GM21367 (cell line): ENCODE measurements around the gene RAB3IL1.

Experiments used
- ATAC-seq: cut with Tn5 transposase; IDR thresholded peaks from one replicate; pipeline ENCODE4 v1.9.1; 2021; ENCODE audit not compliant: unreplicated experiment

The RAB3IL1 gene

DNA sequence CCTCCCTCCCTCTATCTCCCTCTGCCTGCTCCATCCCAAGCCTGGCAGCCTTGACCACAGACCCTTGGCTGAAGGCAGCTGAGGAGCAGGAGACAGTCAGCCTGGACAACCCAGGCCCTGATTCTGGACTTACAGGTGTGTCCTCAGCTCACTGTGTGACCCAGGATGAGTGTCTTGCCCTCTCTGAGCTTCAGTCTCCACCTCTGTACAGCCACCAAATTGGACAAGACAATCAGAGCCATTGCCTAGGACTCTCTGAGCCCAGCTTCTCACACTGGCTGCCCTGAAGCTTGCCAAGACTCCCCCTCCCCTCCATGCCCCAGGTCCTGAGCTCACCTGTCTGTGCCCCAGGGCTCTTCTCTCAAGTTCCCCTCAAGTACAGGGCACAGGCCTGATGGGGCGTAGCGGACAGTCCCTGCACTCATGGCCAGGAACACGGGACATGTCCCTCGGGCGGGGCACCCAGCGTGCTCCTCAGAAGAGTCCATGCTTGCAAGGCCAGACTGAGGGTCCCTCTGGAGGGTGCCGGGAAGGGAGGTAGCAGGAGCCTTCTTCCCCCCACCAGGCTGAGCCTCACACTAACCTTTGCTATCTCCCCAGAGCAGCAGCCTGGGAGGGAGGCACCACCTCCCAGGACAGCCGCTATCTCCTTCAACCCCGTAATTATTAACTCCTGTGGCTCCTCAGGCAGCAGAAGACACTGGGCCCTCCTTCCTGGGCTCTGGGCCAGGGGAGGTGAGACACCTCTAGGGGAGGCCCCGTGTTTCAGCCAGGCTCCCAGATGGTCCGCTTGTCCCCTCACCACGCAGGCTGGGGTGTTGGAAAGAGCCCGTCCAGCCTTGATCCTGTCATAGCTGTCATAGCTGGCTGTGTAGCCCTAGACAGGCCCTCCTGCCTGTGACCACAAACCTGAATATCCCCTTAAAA, 2.6 kb upstream of the RAB3IL1 start:
- ATAC-seq = no peak

DNA sequence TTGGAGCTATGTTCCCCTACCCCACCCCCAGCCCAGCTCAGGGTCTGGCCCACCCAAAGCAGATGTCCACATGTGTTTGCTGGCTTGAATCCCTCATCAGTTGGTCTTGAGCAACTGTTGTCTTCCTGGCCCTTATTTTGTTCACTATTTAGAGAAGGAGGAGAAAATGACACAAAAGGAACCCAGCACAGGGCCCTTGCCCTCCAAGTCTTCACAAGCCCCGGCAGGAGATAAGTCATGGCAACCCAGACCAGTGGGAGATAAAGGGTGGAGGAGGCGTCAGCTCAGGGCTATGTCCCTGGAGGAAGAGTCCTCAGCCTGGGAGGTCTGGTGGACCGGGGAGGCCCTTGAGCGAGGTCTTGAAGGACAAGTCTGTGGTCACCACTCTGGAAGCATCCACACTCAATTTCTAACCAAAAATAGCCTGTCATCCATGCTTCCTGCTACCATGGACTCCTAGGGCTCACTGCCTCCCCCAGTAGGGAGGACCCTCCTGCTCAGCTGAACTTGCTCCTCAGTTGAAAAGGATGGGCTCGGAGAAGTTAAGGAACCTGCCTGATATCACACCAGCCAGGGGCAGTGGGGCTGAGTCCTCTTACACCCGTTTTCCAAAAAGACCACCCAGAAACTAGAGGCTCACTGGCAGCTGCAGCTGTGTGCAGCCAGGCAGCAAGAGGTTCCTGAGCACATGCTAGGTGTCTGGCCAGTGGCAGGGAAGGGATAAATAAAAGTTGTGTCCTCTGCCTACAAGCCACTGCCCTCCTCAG, 1.8 kb upstream of the RAB3IL1 start:
- no peak for ATAC-seq

DNA sequence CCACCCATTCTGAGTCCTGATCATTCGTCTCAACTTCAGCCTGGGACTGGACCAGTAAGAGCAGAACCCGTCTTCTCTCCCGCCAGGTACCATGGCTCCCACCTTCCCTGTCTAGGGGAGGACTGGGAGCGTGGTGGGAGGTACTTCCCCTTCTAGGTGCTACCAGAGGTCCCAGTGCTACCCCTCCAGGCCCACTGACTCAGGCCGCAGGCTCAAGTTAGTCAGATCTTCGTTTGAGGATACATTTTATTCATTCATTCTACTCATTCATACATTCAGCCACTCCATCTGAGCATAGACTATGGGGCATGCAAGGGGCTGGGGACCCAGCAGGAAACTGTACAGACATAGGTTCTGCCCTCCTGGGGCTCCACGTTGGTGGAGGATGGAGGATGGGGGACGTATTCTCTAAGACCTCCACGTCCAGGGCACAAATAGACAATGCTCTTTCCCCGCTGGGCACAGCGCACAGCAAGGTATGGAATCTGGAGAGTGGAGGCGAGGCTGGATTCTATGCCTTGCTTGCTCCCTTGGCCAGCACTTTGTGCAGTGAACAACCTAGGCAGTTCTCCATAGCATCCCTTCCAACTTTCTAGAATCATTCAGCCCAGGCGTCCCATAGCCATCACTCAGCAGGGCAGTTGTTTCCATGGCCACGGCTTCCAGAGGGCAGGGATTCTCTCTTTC, 1.0 kb upstream of the RAB3IL1 start:
- ATAC-seq = no peak

DNA sequence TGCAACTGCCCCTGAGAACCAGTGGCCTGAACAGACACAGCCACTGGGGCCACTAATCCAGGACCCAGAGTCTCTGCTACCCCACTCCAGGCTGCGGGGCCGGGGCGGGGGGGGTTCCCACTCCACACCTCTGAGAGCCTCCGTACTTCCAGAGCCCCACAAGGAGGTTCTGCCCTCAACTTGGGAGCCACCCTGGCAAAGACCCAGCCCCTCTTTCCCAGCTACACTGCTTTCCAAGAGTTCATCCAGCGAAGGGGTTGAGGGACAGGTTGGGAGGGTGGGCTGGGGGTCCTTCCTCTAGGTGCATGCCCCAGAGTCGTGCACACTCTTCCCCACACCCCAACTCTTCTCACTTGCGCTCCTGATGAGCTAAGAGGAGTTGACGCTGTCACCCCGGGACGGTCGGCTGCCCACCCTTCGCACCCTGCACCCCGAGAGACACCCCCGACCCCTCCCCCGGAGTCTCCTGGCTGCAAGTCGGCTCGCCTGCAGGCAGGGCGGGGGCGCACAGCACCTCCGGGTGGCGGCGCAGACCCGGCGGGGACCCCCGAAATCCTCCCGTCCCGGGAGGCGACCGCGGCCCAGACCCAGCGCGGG, 531 bp downstream of the RAB3IL1 start:
- ATAC-seq = no peak

DNA sequence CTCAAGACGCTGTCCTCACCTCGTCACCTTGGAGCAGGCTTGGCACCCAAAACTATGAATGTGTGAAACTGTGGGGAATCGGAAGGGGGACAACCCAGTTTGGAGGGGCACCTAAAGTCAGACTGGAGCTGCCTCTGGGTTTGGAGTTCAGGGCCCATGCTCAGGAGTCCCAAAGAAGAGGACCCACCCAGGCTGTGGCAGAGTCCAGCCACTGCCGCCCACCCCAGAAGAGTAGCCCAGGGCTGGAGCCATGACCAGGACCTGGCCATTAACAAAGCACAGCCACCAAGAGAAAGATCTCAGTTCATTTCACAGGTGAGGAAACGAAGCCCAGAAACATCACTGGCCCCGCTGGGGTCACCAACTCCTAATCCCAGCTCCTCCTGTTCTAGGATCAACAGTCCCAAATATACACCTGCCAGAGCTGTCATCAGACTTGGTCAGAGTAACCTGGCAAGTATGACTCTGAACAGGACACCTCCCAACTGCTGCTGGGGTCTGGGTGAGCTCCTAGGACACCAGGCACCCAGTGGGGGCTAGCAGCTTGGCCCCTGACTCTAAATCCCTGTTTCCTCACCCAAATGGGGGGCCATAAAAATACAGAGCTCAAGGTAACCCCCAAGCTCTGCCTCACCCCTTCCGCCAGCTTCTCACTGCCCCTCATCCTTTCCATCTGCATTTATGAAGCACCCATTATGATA, 2.7 kb downstream of the RAB3IL1 start:
- no peak for ATAC-seq

DNA sequence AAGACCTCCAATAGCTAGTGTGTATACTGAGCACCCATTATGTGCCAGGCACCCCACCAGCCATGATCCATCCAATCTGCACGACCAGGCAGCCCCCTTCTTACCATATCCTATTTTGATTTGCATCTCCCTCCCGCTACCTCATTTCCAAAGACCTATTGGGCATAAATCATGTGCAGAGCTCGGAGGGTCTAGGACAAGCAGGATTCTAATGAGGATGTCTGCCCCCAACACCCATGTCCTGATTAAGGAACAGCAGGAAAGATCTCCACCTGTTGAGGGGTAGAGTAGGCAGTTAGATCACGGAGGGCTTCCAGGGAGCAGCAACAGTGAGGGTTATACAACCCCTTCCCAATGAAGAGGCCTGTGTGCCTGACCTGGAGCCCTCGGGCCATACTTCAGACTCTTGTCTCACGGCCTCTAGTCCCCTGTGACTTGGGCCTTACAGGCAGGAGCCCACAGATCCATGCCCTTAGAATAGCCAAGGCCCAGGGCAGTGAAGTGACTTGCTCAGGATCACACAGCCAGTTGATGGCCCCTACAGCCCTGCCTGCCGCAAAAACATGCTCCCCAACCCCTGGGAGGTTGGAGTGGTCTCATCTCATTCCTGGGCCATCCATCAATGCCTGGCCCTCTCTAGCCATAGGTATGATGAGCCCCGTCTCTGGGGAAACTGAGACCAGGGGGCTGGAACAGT, 3.5 kb downstream of the RAB3IL1 start:
- no peak for ATAC-seq

DNA sequence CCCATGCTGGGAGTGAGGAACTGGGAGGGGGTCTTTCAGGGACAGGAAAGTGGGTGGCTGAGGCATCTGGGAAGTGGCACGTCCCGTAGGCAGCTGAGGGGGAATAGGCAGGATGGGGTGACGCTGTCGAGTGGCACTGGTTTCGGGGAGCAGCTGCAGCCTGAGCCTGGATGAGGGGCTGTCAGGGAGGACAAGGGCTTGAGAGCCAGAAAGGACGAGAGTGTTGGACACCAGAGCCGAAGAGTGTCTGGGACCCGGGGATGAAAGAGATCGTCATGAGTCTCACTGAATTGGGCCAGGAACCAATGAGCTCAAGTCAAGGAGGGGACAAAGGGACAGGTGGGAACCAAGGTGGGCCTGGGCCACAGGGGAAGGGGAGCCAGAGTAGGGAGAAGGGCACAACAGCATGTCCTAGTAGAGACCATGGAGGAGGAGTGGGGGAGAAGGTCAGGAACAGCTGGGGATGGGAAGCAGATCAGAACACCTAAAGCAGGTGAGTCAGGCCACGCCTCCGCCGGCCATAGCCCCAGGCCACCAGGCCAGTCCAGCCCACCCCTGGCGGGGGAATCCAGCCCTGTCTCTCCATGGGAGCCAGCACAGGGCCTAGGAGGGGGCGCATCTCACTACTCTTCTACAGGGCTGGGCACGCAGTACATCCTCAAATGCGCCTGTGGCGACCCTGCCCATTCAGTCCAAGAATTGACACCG, 4.2 kb downstream of the RAB3IL1 start:
- ATAC-seq = no peak

DNA sequence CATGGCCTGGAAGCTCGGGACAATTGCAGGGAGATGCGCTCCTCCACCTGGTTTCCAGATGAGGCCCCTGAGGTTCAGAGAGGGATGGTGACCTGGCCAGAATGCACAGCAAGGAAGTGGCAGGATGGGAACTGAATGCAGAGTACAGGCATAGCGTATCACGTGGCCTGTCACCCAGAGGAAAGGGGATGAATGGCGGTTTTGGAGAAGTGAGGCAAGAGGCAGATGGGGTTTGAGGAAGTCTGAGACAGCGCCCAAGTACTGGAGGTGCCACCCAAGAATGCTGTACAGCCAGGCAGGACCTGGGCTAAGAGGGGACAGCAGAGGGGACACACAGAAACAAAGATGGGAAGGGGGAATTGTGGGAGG, 4.9 kb downstream of the RAB3IL1 start:
- ATAC-seq = no peak

DNA sequence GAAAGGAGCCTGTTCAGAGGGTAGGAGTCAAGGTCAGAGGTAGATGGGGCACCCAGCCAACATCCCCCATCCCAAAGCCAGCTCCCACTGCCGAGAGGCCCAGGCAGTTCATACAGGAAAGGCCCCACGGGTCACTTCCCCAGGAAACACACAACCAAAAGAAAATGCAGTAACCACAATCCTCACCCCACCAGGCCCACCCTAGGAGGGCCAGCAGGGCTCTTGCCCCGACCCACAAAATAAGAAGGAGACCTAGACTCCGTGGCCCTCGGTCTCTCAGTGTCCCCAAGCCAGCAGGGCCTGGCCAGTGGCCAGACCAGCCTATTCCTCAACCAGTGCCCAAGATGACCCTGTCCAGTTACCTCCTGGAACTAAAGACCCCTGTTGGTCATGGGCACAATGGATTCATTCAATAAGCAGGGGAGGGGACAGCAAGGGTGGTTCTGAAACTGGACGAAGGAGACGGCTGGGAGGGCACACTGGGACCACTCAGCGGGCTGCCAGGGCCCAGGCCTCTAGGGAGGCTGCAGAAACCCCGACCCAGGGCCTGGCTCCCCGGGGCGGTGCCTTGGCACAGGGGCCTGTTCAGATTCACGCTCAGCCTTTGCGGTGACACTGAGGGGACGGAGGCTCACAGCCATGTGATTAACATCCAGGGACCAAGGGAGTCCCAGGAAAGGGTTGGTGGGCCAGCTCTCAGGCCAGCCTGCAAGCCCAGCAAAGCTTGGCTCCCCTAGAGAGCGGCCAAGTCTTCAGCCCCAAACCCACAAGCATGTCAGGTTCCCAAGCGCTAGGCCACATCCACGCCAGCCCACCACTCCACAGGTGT, 5.5 kb downstream of the RAB3IL1 start:
- ATAC-seq = no peak

DNA sequence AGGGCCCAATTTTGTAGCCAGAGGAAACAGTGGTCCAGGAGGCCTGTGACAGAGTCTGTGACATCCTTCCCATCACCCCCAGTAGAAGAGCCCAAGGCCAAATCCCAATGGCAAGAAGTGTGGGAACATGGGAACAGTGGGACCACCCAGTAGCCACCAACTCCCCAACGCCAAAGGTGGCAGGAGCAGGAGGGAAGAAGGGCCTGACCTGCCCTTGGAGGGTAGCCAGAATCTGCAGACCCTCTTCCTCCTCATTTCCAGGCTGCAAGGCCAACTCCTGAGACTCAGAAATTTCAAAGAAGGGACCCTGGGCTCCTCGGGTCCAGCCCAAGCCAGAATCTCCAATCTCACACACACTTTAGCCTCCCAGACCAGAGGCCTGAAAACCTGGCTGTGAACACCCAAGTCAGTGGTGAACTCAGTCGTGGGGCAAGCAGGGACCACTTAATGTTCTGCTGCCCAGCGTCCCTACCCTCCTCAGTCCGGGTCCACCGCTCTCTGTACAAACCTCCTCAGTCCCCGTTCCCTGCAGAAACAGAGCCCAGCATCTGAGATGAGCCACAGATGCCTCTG, 6.2 kb downstream of the RAB3IL1 start:
- ATAC-seq = no peak

DNA sequence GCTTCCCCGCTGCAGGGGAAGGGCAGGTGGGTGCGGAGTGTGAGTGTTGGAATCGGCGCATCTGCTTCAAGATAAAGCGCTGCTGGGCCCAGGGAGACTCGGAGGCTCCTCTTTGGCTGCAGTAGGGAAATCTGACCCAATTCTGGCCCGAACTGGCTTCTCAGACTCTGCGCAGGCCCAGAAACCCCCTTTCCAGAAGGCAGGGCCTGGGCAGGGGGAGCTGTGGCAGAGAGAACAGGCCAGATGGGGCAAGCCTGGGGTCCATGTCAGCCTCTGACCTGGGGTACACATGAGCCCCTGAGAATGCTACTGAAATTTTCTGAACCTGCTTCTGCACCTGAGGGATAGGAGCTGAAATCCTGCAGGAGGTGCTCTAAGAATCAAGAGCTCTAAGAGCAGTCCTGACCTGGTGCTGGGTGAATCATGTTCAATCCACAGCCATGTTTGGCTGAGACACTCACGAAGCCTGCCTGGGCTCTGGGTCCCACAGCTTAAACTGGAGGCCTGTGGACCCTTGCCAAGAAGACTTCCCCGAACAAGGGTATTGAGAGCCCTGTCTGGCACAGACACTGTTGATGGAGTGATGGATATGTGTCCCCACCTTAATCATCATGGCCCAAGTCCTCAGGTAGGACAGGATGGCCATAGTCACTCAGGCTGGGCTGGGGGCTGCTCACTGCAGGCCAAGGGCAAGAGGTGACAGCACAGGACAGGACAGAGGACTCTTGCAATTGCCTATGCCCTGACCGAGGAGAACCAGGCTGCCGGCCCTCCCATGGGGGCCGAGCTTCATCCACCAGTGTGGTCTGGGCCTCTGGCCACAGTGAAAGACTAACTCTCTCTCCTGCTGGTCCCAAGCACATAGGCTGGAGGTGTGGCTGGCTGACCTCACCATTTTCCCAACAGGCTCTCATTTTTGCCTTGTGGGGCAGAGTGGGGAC, 6.9 kb downstream of the RAB3IL1 start:
- no peak for ATAC-seq

DNA sequence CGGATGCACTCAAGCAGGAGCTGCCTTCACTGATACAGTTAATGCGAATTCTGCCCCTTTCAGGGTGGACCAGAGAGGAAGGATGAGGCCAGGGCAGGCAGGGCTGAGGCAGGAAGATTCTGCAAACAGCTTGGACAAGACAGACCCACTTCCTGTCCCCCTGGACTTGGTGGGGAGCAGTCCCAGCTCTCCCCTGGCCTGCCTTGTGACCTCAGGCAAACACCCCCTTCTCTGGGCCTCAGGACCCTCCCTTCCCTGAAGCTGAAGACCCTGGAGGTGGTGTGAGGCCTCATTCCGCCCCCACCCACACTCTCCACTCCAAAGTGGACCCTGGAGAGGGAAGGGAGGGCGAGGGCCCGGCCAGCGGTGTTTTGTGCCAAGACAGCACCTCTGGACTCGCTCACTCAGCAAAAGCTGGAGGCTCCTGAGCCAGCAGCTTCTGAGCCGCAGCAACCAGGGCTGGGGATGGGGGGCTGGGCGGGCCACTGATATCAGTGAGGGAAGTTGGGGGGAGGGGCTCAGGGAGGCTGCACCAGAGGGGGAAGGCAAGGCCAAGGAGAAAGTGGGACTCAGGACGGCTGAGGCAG, 8.5 kb downstream of the RAB3IL1 start:
- no peak for ATAC-seq

DNA sequence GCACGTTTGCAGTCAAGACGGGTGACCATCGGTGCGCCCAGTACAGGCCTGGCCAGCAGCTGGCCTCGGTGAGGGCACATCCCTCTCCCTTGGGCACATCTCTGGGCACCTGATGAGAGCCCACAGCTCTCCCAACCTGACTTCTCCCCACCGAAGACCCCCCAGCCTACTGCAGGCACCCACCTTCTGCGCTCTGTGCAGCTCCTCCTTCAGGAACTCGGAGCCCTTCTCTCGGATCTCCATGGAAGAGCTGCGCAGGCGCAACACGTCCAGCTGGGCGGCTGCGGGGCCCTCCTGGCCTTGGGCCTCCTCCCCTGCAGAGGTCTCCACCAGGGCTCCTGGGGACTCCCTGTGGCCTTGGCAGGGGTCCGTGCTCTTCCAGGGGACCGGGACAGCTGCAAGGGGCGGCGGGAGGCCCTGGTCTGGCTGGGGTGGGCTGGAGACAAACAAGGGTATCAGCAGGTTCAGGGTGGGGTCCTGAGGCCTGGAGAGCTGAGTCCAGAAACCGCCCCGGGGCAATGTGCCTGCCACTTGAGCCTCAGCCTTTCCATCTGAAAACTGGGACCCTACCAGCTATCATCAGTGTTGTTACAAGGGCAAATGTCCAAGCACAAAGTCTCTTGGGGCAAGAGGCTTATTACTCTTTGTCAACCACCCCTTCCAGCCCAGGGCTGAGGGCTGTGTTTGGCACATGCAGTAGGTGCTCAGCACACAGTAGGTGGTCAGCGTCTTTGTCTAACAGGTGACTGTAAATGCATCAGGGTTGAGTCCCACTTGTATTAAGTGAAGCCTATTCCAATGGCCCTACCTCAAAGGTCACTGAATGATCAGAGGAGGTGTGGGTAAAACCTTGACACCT, 9.3 kb downstream of the RAB3IL1 start:
- ATAC-seq = no peak

DNA sequence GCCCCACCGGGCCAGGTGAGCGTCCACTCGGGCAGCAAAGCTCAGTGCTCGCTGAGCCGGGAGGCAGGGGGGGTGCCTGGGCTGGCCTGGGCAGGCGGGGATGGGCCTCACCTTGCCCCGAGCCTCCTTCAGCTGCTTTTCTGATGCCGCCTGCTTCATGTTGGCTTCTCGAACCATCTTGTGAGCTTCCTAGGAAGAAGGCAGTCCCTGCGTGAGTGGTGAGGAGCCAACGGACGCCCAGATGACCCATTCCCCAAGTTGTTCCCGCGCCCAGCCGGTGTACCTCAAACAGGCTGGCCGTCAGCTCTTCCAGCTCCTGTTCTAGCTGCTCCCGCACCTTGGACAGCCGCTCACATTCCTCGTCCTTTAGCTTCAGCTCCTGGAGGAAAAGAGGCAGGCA, 10.1 kb downstream of the RAB3IL1 start:
- no peak for ATAC-seq

DNA sequence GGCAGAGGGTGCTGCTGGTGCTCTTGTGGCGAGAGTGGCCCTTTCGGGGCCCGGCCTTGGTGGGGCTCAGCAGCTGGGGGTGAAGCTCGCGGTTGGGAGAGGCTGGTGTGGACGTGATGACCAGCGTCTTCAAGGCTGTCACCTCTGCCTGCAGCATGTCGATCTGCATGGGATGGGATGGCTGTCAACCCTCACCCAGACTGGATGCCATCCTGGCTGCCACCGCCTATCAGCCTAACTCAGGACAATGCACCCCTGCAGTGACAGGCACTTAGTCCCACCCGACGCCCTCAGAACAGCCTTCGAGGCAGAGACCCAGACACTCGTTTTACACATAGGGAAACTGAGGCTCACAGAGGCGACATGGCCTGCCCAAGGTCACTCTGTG, 10.8 kb downstream of the RAB3IL1 start:
- no peak for ATAC-seq
